Right kidney (tissue), 1 donor: ENCODE results near the gene GABRR1.
"Not testable (repeated sequence)": the region's sequence is repeated elsewhere in the genome, so short reads cannot be mapped to it uniquely, and the experiment has no call there.

Source experiments
- DNase-seq: peaks from one replicate; pipeline ENCODE4 v3.0.0-alpha.2; 2016

GABRR1 gene

GRCh38 chr6:89160331-89161092, 56.6 kb downstream of the GABRR1 start:
- DNase-seq, result no peak

DNA sequence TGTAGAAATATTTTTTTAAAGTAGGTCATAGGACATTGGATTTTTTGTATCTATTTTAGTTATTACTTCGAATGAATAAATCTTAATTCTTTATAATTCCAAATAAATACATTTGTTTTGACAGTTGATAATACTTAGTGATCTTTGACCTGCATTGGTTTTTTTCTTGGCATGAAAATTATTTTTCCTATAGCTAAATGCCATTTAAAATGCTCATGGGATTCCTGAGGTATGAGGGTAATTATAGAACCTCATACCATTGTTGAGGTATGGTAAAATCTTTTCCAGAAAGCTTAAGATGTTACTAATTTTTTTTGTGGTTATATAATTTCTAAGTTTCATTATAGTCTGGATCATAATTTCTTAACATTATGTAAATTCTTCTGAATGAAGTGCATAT, 63.0 kb downstream of the GABRR1 start:
- no peak for DNase-seq

DNA sequence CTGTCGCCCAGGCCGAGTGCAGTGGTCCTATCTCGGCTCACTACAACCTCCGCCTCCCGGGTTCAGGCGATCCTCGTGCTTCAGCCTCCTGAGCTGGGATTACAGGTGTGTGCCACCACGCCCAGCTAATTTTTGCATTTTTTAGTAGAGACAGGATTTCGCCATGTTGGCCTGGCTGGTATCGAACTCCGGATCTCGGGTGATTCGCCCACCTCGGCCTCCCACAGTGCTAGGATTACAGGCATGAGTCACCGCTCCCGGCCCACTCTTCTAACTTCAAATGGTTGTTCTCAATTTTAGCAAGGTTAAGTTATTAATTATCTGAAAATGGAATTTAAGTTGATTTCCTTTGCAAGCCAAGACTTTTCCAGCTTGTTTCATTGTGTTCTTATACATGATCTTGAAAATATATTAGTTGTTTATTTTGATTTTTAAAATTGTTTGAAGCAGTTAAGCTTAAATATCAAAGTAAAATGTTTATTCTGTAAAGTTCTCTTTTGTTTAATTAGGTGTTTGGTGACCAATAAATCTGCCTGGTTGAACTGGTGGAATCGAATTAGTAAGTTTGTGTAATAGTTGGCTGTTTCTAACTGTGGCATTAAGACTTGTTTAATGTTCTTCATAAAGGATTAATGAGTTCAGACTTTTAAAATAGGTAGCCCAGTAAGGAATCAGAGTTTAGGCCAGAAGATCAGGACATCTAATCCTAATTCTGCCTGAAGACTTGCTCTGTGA, 69.0 kb downstream of the GABRR1 start:
- no peak for DNase-seq

DNA sequence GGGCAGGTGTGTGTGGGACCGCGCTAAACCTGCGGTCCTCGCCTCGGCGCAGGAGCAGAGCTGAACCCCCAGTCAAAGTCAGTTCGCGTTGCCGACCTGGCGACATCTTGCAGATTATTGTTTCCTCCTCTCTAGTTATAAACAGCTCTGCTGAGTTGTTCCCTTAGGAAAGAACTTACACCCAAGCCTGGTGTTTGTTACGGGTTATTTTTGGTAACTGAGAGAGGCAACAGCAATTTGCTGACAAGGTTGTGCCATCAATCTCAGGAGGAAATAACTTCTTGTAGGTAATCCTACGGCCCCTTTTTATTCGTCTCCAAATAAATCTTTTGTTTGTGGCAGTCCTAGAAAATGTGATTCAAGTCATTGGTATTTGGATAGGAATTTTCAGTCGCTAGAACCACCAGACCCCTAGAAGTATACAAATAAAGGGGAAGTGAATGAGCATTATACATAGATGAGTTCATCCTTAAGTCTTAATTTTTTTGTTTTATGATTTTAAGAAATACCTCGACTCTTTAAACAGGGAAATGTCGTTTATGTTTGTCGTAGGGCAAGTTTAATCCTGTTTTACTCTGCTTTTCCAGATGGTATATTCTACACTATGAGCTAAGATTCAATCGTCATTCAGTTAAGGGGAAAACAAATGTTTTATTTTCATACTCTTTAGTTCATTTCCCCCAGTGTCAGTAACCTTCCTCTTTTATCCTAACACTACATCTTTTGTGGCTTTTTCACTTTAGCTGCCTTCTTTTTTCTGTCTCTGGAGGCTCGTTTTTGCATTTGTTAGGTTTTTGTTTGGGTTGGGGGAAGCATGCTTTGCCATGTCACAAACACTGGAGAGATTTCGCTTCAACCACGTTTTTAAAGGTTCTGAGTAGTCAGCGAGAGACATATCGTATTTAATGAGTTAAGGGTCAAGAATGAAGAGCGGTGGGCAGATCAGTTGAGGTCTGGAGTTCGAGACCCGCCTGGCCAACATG, 70.1 kb downstream of the GABRR1 start:
- DNase-seq, result no peak

DNA sequence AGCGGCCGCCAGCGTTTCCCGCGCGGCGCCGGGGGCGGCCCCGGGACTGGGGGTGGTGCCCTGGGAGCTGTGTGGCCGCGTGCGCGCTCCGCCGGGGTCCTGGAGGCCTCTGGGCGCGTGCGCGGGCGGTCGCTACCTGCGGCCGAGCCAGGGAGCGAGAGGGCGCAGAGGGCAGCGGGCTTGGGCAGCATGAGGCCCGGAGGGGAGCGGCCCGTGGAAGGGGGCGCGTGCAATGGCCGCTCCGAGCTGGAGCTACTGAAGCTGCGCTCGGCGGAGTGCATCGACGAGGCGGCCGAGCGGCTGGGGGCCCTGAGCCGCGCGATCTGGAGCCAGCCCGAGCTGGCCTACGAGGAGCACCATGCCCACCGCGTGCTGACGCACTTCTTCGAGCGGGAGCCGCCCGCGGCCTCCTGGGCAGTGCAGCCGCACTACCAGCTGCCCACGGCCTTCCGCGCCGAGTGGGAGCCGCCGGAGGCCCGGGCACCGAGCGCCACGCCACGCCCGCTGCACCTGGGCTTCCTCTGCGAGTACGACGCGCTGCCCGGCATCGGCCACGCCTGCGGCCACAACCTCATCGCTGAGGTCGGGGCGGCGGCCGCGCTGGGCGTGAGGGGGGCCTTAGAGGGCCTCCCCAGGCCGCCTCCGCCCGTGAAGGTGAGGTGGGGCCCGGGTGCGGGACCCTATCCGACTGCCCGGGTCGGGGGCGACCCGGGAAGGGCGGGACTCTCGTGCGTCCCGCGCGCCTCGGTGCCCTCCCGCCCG, 71.0 kb downstream of the GABRR1 start, which contains the start of gene PM20D2:
TSS of gene PM20D2 (plus strand) at position 100 of the 762 bp plus-strand sequence. CDS start at position 190, 90 bp downstream.
- peak; percentile 97 for DNase-seq

DNA sequence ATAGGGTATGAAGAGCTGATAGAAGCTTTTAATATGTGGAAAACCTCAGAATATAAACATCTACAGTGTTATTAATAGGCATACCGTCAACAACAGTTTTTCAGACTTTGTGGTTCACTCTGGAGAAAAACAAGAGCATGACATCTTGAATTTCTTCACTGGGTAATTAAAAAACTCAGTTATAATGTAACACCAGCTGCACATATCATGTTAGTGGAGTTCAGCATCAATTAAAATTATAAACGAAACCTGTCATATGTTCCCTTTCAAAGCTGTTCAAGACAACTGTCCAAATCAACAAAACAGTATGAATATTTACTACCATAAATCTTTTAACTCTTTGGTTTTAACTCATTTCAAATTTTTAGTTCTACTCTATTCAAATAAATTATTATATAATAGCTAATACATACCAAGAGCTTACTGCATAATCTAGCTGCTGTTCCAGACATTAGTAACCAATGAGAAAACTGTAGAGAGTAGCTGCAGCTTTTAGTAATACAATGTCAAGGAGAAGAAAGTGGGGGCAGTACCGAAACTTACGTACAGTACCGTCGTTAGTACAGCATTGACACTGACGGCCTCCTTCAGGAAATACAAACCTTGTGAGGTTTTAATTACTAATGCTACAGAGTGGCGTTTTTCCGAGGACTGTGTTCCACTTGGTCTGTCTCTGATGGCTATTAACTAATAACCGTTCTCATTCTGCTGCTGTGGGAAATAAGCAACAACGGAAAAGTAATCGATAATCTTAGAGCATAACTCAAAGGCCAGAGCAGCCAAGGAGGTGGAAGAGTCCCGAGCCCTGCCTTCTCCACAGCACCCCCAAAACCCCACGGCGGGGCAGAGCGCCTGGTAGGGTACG, 71.8 kb downstream of the GABRR1 start:
- DNase-seq, result no peak

- DNase-seq, result no peak
These were observed 72.7 kb downstream of the GABRR1 start for GRCh38 chr6:89144354-89144906.

GRCh38 chr6:89140347-89141156, 76.6 kb downstream of the GABRR1 start:
- DNase-seq, result no peak

GRCh38 chr6:89139509-89140346, 77.4 kb downstream of the GABRR1 start:
- no peak for DNase-seq

- DNase-seq, result no peak
These were observed 79.0 kb downstream of the GABRR1 start for GRCh38 chr6:89138173-89138572.

DNA sequence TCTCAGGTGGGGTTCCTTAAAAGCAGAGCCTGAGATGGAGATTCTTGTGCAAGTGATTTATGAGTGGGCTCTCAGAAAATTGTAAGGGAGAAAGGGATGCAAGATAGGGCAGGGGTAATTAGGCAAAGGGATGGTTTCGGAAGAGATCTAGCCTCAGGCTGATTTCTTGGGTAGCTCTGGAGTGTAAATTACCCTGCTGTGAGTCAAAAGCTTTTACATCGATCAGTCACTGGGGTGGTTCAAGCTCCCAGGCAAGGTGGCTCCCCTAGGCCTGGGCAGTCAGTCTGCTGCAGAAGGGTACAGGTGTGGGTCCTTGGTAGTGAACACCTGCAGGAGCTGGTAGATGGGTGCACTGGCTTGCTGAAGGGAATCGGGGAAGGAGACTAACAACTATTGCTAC, 82.4 kb downstream of the GABRR1 start:
- DNase-seq, result no peak

- DNase-seq, result no peak
These were observed 83.2 kb downstream of the GABRR1 start for GRCh38 chr6:89133981-89134380.

DNA sequence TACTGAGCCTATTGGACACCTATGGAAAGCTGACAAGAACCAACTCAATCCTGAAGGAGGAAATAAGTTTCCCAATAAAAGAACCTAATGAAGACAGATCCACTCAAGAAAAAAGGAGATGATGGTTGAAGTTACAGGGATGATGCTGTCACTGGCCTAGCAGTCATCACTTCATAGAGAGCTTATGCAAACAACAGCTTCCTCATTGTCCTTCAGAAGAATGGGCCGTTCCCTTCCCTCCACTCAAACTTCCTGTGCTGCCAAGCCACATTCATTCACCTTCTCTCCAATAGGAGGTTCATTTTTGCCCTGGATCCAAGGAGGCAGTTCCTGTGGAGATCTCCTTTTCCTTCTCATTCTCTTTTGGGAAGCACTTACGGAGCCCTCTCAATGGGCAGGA, 85.1 kb downstream of the GABRR1 start:
- DNase-seq, result no peak

DNA sequence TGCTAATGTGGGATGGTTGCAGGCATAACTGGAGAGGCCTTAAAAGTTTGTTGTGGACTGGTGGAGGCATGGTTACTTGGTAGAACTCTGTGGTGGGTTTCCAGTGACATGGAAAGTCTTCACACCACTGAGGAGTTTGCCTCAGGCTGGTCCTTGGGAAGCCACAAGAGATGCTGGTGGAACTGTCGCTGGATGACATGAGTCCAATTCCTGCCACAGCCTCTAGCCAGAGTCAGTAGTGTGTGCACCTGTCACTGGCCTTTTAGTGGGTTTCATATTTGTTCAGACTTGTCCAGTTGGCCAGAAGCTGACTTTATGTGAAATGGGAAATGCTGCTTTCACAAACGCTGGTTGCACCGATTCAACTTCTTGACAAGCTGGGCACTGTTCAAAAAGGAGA, 85.6 kb downstream of the GABRR1 start:
- DNase-seq, result no peak

DNA sequence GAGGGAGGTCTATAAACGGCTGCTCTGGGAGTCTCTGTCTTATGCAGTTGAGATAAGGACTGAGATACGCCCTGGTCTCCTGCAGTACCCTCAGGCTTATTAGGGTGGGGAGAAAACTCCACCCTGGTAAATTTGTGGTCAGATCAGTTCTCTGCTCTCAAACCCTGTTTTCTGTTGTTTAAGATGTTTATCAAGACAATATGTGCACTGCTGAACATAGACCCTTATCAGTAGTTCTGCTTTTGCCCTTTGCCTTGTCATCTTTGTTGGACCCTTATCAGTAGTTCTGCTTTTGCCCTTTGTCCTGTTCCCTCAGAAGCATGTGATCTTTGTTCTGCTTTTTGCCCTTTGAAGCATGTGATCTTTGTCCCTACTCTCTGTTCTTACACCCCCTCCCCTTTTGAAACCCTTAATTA, 88.9 kb downstream of the GABRR1 start:
- not testable (repeated sequence) for DNase-seq
